Measurements from ENCODE around the gene GART.

Gene GART

DNA sequence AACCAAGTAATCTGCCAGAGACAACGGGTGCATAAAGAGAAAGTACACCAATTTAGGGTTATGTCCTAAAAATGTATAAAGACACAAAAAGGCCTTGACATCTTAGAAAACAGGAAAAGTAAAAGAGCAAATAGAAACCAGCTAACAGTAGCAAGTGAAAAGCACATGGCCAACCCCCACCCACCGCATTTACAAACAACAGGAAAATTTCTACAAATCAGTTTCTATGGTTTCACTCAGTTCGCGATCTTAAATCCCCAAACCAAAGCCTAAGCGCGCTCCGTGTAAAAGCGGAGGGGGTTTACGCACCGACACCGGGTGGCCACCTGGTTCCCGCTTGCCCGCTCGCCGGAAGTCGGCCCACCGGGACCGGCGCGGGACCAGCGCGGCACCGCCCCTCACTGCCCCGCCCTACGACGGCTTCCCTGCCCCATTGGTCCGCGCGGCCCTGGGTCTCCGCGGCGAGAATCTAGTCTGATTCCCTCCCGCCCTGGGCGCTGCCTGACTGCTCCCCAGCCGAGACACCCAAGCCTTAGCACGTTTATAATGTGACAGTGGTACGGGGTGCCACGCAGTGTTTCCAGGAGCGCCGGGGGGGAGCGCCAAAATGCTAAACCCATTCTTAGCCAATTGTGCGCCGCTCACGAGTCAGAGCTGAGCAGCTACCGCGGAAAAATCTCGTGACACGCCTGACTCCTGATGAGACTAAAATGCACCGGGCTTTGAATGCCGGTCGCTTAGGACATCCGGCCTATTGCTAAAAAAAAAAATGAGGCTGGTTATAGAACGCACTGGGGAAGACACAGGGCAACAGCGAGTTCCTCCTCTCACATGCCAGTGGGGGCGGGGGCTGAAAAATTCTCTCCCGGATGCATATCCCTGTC lies at the start of gene GART:
GART (minus strand) TSS at position 362 of the 884 bp plus-strand sequence. CDS start 2,802 bp downstream, outside the sequence.
- TF ChIP-seq, protein P1, sequence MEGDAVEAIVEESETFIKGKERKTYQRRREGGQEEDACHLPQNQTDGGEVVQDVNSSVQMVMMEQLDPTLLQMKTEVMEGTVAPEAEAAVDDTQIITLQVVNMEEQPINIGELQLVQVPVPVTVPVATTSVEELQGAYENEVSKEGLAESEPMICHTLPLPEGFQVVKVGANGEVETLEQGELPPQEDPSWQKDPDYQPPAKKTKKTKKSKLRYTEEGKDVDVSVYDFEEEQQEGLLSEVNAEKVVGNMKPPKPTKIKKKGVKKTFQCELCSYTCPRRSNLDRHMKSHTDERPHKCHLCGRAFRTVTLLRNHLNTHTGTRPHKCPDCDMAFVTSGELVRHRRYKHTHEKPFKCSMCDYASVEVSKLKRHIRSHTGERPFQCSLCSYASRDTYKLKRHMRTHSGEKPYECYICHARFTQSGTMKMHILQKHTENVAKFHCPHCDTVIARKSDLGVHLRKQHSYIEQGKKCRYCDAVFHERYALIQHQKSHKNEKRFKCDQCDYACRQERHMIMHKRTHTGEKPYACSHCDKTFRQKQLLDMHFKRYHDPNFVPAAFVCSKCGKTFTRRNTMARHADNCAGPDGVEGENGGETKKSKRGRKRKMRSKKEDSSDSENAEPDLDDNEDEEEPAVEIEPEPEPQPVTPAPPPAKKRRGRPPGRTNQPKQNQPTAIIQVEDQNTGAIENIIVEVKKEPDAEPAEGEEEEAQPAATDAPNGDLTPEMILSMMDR (conservative IDR thresholded peaks at IDR 0.05; ENCODE audit: low read depth, low read length), result no peak
- H3K4me3 ChIP-seq (ENCODE audit: low read depth, low read length), result peak within 1 kb of the TSS; percentile 91
- peak; percentile 79 for DNase-seq (ENCODE audit: low read depth)

DNA sequence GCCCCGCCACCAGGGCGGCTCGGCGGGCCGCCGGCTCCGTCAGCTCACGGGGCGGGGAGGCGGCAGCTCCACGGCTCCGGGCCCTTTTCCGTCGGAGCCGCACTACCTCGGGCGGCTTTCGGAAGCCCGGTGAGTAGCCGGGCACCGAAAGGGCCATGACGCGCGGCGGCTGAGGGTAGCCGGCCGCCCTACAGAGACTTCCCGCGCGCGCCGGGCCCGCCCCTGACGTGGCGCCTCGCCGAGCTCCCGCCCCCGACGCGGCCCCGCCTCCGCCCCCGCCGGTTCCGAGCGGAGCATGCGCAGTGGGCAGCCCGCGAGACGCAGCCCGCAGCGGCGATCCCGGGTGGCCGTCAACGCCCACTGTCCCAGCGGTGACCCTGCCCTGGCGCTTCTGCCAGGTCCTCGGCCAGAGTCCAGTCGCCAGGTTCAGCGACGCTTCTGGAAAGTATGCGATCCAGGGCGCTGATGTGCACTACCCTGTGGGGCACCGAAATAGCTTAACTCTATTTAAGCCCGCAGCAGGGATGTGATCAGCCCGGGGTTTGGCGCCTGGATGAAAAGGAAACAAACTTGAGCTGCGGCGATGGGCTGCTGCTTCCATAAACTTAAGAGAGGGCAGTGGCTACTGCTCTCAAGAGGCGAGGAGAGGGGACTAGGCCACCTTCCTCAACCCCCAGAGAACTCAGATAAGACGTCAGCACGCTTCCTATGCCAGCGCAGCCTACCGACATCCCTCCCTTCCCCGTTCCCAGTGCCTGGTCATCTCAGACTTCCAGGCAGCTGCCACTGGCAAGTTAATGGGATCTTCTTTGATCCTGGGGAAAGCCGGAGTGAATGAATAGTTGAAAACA lies 46.8 kb upstream of the GART start, which contains the start of gene DONSON:
DONSON (minus strand) TSS at position 200 of the 851 bp plus-strand sequence; CDS start at position 157, 43 bp downstream.
- peak; percentile 77 for DNase-seq (ENCODE audit: low read depth)
- TF ChIP-seq, protein P1 (conservative IDR thresholded peaks at IDR 0.05; ENCODE audit: low read depth, low read length), result no peak
- peak within 1 kb of the TSS; percentile 75 for H3K4me3 ChIP-seq (ENCODE audit: low read depth, low read length)

DNA sequence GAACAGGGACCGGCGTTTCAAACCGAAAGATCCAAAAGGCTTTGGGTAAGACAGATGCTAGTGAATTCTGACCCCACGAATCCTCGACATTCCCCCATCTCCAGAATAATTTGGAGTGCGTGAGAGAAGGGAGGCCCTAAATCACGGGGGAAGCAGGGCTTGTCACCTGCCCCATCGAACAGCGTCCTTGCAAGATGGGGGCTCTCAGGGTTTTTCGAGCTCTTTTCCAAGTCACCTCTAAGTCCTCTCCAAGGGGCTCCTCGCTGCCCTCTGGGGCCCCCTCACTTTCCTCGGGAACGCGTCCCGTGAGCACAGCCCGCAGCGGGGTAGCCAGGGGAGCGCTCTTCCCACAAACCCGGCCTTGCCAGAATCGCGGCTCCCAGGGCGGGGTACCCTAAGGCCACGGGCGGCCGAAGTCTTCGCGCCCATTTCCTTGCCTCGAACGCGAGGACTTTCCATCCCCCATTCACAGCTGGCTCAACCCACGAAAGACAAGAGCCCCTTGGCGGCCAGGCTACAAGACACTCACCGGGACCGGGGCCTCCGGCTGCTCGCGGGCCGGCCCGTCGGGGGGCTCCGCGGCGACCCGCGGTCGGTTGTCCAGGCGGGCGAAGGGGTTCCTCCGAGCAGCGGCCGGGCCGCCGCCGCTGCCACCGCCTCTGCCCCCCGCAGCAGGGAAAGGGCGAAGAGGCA lies 46.0 kb upstream of the GART start:
- TF ChIP-seq, protein P1 (conservative IDR thresholded peaks at IDR 0.05; ENCODE audit: low read depth, low read length), result no peak
- DNase-seq (ENCODE audit: low read depth), result peak; percentile 37
- peak overlapping the region; percentile 75 for H3K4me3 ChIP-seq (ENCODE audit: low read depth, low read length)

DNA sequence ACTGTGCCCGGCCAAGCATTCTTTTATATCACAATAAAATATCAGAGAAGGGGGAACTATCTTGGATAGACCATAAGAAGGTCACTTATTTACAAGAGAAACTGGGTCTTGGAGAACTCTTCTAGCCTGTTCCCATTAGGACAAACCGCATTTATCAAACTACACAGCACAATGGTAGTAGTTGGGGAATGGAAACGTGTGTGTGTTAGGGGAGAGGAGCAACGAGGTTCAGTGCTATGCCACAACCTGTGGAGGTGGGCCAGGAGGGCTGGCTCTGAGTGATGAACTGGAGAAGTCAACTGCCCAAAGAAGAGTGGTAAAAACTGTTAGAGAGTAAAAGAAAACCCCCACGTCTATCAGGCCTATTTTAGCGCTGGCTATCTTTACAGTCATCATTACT lies 45.0 kb upstream of the GART start:
- no peak for DNase-seq (ENCODE audit: low read depth)
- H3K4me3 ChIP-seq (ENCODE audit: low read depth, low read length), result no peak overlapping the region
- TF ChIP-seq, protein P1 (conservative IDR thresholded peaks at IDR 0.05; ENCODE audit: low read depth, low read length), result no peak

DNA sequence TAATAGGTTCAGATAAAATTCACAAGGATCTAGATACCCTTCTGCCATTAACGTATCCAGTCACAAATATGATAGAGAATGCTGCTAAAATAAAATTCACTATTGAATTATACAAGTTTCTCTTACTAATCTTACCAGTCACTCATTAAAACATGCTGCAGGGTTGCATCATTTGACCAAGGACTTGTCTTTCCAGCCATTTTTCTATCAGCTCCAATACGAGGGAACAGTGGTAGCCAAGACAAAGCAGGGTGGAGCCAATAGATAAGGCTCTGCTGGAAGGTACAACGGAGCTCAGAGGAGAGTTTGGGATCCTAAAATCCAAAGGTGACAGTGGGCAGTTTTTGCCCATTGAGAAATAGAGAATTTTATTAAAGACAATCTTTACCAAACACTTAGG lies 42.5 kb upstream of the GART start:
- DNase-seq (ENCODE audit: low read depth), result no peak
- TF ChIP-seq, protein P1 (conservative IDR thresholded peaks at IDR 0.05; ENCODE audit: low read depth, low read length), result no peak
- no peak overlapping the region for H3K4me3 ChIP-seq (ENCODE audit: low read depth, low read length)

DNA sequence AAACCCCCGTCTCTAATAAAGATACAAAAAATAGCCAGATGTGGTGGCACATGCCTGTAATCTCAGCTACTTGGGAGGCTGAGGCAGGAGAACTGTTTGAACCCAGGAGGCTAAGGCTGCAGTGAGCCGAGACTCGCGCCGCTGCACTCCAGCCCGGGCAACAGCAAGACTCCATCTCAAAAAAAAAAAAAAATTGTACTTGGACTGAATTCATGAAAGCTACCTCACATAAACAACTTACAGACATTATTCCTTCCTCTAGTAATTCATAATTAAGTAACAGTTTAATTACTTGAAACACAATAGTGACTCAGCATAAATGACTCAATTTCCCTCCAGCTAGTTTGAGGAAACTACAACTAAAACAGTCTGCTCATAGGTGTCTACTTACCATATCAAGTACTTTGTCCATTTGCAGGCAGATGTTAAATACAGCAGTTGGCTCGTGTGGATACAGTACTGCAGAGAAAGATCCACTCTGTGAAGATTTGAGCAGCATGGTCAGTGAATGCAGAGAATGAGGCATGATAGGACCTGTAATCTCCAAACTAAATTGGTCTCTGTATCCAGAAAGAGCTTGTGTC lies 37.1 kb upstream of the GART start:
- DNase-seq (ENCODE audit: low read depth), result peak; percentile 10
- no peak overlapping the region for H3K4me3 ChIP-seq (ENCODE audit: low read depth, low read length)
- TF ChIP-seq, protein P1 (conservative IDR thresholded peaks at IDR 0.05; ENCODE audit: low read depth, low read length), result no peak

Data from choroid plexus epithelial cell (primary cell).